Fibroblast of pulmonary artery (primary cell): ENCODE data around the gene TRIM61.

Experiments used
- DNase-seq: peaks from one replicate; pipeline ENCODE4 v3.0.0-alpha.2; 2010; ENCODE audit warnings: low read depth
- H3K4me3 ChIP-seq: replicated peaks from 2 replicates; pipeline ENCODE4 v1.5.1; 2011; ENCODE audit warnings: low read depth, mild to moderate bottlenecking, control low read depth, low read length, moderate library complexity
- TF ChIP-seq, protein P1 (sequence below): IDR thresholded peaks from 2 replicates; pipeline ENCODE4 v1.5.1; 2011; ENCODE audit warnings: mild to moderate bottlenecking, control low read depth, low read length, inconsistent platforms; ENCODE audit errors: missing control alignments

The TRIM61 gene

DNA sequence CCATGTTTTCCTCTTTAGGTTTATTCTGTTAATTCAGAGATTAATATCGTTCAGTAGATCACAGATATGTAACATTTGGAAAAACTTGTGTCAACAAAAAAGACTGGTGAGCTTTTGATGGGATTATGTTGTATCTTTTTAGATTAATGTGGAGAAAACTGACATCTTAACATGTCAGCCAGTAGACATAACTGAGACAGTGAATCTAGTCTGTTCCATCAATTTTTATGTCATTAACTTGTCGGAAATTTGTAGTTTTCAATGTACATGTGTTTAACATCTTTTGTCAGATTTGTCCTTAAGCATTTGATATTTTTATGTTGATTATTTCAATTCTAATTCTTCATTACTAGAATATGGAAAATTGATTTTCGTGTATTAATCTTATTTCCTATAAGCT is 58.5 kb downstream of the TRIM61 start:
- TF ChIP-seq, protein P1, sequence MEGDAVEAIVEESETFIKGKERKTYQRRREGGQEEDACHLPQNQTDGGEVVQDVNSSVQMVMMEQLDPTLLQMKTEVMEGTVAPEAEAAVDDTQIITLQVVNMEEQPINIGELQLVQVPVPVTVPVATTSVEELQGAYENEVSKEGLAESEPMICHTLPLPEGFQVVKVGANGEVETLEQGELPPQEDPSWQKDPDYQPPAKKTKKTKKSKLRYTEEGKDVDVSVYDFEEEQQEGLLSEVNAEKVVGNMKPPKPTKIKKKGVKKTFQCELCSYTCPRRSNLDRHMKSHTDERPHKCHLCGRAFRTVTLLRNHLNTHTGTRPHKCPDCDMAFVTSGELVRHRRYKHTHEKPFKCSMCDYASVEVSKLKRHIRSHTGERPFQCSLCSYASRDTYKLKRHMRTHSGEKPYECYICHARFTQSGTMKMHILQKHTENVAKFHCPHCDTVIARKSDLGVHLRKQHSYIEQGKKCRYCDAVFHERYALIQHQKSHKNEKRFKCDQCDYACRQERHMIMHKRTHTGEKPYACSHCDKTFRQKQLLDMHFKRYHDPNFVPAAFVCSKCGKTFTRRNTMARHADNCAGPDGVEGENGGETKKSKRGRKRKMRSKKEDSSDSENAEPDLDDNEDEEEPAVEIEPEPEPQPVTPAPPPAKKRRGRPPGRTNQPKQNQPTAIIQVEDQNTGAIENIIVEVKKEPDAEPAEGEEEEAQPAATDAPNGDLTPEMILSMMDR: no peak
- DNase-seq: no peak
- H3K4me3 ChIP-seq: no peak overlapping the region
